Measurements from ENCODE around the gene OLIG1. TPM values are rescaled to one million over a fixed set of nuclear protein-coding genes. Genes with fewer than 3 reads are reported as not detected.

Gene OLIG1
- not detected in 2 replicates for total RNA-seq

GRCh38 chr21:33069994-33070743 lies at the start of gene OLIG1:
Gene OLIG1, plus strand, starts transcription at chr21:33070141. Its CDS starts 106 bp downstream, at chr21:33070247.
- Mint-ChIP-seq H3K27ac (no peak within 1 kb of the TSS), H3K4me1 (ENCODE audit: low read depth) (peaks cover 12% of the 10 kb centered on the region), H3K4me3 (peak within 1 kb of the TSS; percentile 67), H3K27me3 (ENCODE audit: insufficient read depth) (peaks cover 75% of the 10 kb centered on the region), H3K36me3 (ENCODE audit: low read depth) (no peaks in the 10 kb centered on the region), H3K9me3 (no peaks in the 10 kb centered on the region)
- intact Hi-C loops (cut with micrococcal nuclease): loop anchor here (2.0 kb wide), 1 partner anchor 41 kb away; no protein-coding TSS in a partner anchor
- DNase-seq (ENCODE audit: low spot score): no peak

GRCh38 chr21:33020558-33021100 lies 49.3 kb upstream of the OLIG1 start:
- H3K4me3 Mint-ChIP-seq: no peak overlapping the region
- no peak for DNase-seq (ENCODE audit: low spot score)
- intact Hi-C loops (cut with micrococcal nuclease): loop anchor here (10.0 kb wide), 1 partner anchor 186 kb away; no protein-coding TSS in a partner anchor
- H3K27ac Mint-ChIP-seq: no peak overlapping the region
- H3K9me3 Mint-ChIP-seq: no peaks in the 10 kb centered on the region
- H3K27me3 Mint-ChIP-seq (ENCODE audit: insufficient read depth): peaks cover 76% of the 10 kb centered on the region
- peaks cover 16% of the 10 kb centered on the region for H3K4me1 Mint-ChIP-seq (ENCODE audit: low read depth)
- peaks cover 1% of the 10 kb centered on the region for H3K36me3 Mint-ChIP-seq (ENCODE audit: low read depth)

GRCh38 chr21:33021150-33021549 lies 48.8 kb upstream of the OLIG1 start:
- intact Hi-C loops (cut with micrococcal nuclease): loop anchor here (10.0 kb wide), 1 partner anchor 186 kb away; no protein-coding TSS in a partner anchor
- H3K27me3 Mint-ChIP-seq (ENCODE audit: insufficient read depth): peaks cover 79% of the 10 kb centered on the region
- no peak for DNase-seq (ENCODE audit: low spot score)

GRCh38 chr21:33021667-33022066 lies 48.3 kb upstream of the OLIG1 start:
- Mint-ChIP-seq H3K27me3 (ENCODE audit: insufficient read depth) (peaks cover 82% of the 10 kb centered on the region), H3K36me3 (ENCODE audit: low read depth) (peaks cover 1% of the 10 kb centered on the region), H3K27ac (peak overlapping the region; percentile 23), H3K9me3 (no peaks in the 10 kb centered on the region), H3K4me1 (ENCODE audit: low read depth) (peaks cover 22% of the 10 kb centered on the region), H3K4me3 (no peak overlapping the region)
- intact Hi-C loops (cut with micrococcal nuclease): loop anchor here (10.0 kb wide), 1 partner anchor 187 kb away; no protein-coding TSS in a partner anchor
- DNase-seq (ENCODE audit: low spot score): no peak

More at GRCh38 chr21:33021150-33021549, 48.8 kb upstream of the OLIG1 start:
- H3K4me3 Mint-ChIP-seq: no peak overlapping the region
- peaks cover 20% of the 10 kb centered on the region for H3K4me1 Mint-ChIP-seq (ENCODE audit: low read depth)
- peak overlapping the region; percentile 23 for H3K27ac Mint-ChIP-seq
- peaks cover 1% of the 10 kb centered on the region for H3K36me3 Mint-ChIP-seq (ENCODE audit: low read depth)
- H3K9me3 Mint-ChIP-seq: no peaks in the 10 kb centered on the region

- Mint-ChIP-seq H3K9me3 (no peaks in the 10 kb centered on the region), H3K4me3 (no peak overlapping the region), H3K27me3 (ENCODE audit: insufficient read depth) (peaks cover 82% of the 10 kb centered on the region), H3K27ac (peak overlapping the region; percentile 77), H3K36me3 (ENCODE audit: low read depth) (peaks cover 1% of the 10 kb centered on the region), H3K4me1 (ENCODE audit: low read depth) (peaks cover 22% of the 10 kb centered on the region)
- no peak for DNase-seq (ENCODE audit: low spot score)
- intact Hi-C loops (cut with micrococcal nuclease): loop anchor here (10.0 kb wide), 1 partner anchor 188 kb away; no protein-coding TSS in a partner anchor
Measured at GRCh38 chr21:33022489-33022827, 47.5 kb upstream of the OLIG1 start.

GRCh38 chr21:33022828-33023573 lies 46.9 kb upstream of the OLIG1 start:
- Mint-ChIP-seq H3K9me3 (no peaks in the 10 kb centered on the region), H3K27me3 (ENCODE audit: insufficient read depth) (peaks cover 79% of the 10 kb centered on the region), H3K27ac (peak overlapping the region; percentile 77), H3K36me3 (ENCODE audit: low read depth) (peaks cover 1% of the 10 kb centered on the region), H3K4me1 (ENCODE audit: low read depth) (peaks cover 22% of the 10 kb centered on the region), H3K4me3 (no peak overlapping the region)
- no peak for DNase-seq (ENCODE audit: low spot score)
- intact Hi-C loops (cut with micrococcal nuclease): loop anchor here (10.0 kb wide), 1 partner anchor 188 kb away; no protein-coding TSS in a partner anchor

GRCh38 chr21:33023574-33024200 lies 46.3 kb upstream of the OLIG1 start:
- Mint-ChIP-seq H3K9me3 (no peaks in the 10 kb centered on the region), H3K27me3 (ENCODE audit: insufficient read depth) (peaks cover 78% of the 10 kb centered on the region), H3K36me3 (ENCODE audit: low read depth) (peaks cover 1% of the 10 kb centered on the region), H3K4me1 (ENCODE audit: low read depth) (peaks cover 20% of the 10 kb centered on the region), H3K27ac (peak overlapping the region; percentile 64), H3K4me3 (no peak overlapping the region)
- intact Hi-C loops (cut with micrococcal nuclease): loop anchor here (10.0 kb wide), 1 partner anchor 189 kb away; no protein-coding TSS in a partner anchor
- no peak for DNase-seq (ENCODE audit: low spot score)

GRCh38 chr21:33024201-33025103 lies 45.5 kb upstream of the OLIG1 start:
- Mint-ChIP-seq H3K36me3 (ENCODE audit: low read depth) (peaks cover 1% of the 10 kb centered on the region), H3K27ac (peak overlapping the region; percentile 64), H3K4me1 (ENCODE audit: low read depth) (peaks cover 12% of the 10 kb centered on the region), H3K27me3 (ENCODE audit: insufficient read depth) (peaks cover 78% of the 10 kb centered on the region), H3K4me3 (no peak overlapping the region), H3K9me3 (no peaks in the 10 kb centered on the region)
- no peak for DNase-seq (ENCODE audit: low spot score)
- intact Hi-C loops (cut with micrococcal nuclease): loop anchor here (10.0 kb wide), 1 partner anchor 190 kb away; no protein-coding TSS in a partner anchor

- H3K9me3 Mint-ChIP-seq: no peaks in the 10 kb centered on the region
- intact Hi-C loops (cut with micrococcal nuclease): loop anchor here (10.0 kb wide), 1 partner anchor 190 kb away; no protein-coding TSS in a partner anchor
- peaks cover 1% of the 10 kb centered on the region for H3K36me3 Mint-ChIP-seq (ENCODE audit: low read depth)
- peak overlapping the region; percentile 18 for H3K27ac Mint-ChIP-seq
- H3K4me3 Mint-ChIP-seq: no peak overlapping the region
- peaks cover 81% of the 10 kb centered on the region for H3K27me3 Mint-ChIP-seq (ENCODE audit: insufficient read depth)
- peaks cover 11% of the 10 kb centered on the region for H3K4me1 Mint-ChIP-seq (ENCODE audit: low read depth)
- no peak for DNase-seq (ENCODE audit: low spot score)
Measured at GRCh38 chr21:33025106-33025488, 44.8 kb upstream of the OLIG1 start.

GRCh38 chr21:33025489-33026442 lies 44.2 kb upstream of the OLIG1 start, which contains the start of gene OLIG2:
Gene OLIG2, plus strand, starts transcription at chr21:33025935. Its CDS starts 928 bp downstream, at chr21:33026863.
- Mint-ChIP-seq H3K27me3 (ENCODE audit: insufficient read depth) (peaks cover 76% of the 10 kb centered on the region), H3K4me3 (no peak within 1 kb of the TSS), H3K27ac (peak within 1 kb of the TSS; percentile 70), H3K4me1 (ENCODE audit: low read depth) (peaks cover 11% of the 10 kb centered on the region), H3K36me3 (ENCODE audit: low read depth) (peaks cover 1% of the 10 kb centered on the region), H3K9me3 (no peaks in the 10 kb centered on the region)
- intact Hi-C loops (cut with micrococcal nuclease): loop anchor here (10.0 kb wide), 1 partner anchor 191 kb away; no protein-coding TSS in a partner anchor
- no peak for DNase-seq (ENCODE audit: low spot score)

- intact Hi-C loops (cut with micrococcal nuclease): loop anchor here (10.0 kb wide), 1 partner anchor 192 kb away; no protein-coding TSS in a partner anchor
- DNase-seq (ENCODE audit: low spot score): no peak
- Mint-ChIP-seq H3K9me3 (no peaks in the 10 kb centered on the region), H3K27ac (peak overlapping the region; percentile 70), H3K4me3 (no peak overlapping the region), H3K27me3 (ENCODE audit: insufficient read depth) (peaks cover 72% of the 10 kb centered on the region), H3K4me1 (ENCODE audit: low read depth) (peaks cover 11% of the 10 kb centered on the region), H3K36me3 (ENCODE audit: low read depth) (peaks cover 1% of the 10 kb centered on the region)
Measured at GRCh38 chr21:33026443-33026858, 43.5 kb upstream of the OLIG1 start.
